DOHH2 (cell line): ENCODE measurements around the gene JAG2.

Experiments used
- H3F3A ChIP-seq: fragments of 200-600 bp; sonication (generic), shearing (Covaris generic); 2 replicates; pipeline ENCODE4 v1.6.0; 2016; ENCODE audit warnings: antibody characterized with exemption, mild to moderate bottlenecking; ENCODE audit not compliant: control insufficient read depth, insufficient read depth
- H3K27ac ChIP-seq: fragments of 200-600 bp; sonication (generic); 2 replicates; pipeline ENCODE4 v1.5.1; 2014; ENCODE audit warnings: low read depth, mild to moderate bottlenecking, low read length, moderate library complexity
- H3K27me3 ChIP-seq: fragments of 200-600 bp; sonication (generic); 2 replicates; pipeline ENCODE4 v1.6.1; 2014; ENCODE audit warnings: mild to moderate bottlenecking, low read length, mixed read lengths; ENCODE audit not compliant: control insufficient read depth
- H3K36me3 ChIP-seq: fragments of 200-600 bp; sonication (generic); 2 replicates; pipeline ENCODE4 v1.6.1; 2014; ENCODE audit warnings: mild to moderate bottlenecking, low read length, moderate library complexity, mixed read lengths; ENCODE audit not compliant: control insufficient read depth
- H3K4me1 ChIP-seq: fragments of 200-600 bp; sonication (generic); 2 replicates; pipeline ENCODE4 v1.6.1; 2014; ENCODE audit warnings: mild to moderate bottlenecking, low read length, mixed read lengths; ENCODE audit not compliant: control insufficient read depth
- H3K4me2 ChIP-seq: fragments of 200-600 bp; sonication (generic); 2 replicates; pipeline ENCODE4 v1.6.0; 2014; ENCODE audit warnings: mild to moderate bottlenecking, low read length, moderate library complexity
- H3K4me3 ChIP-seq: fragments of 200-600 bp; sonication (generic); 2 replicates; pipeline ENCODE4 v1.5.1; 2014; ENCODE audit warnings: mild to moderate bottlenecking, low read length, mixed read lengths
- H3K79me2 ChIP-seq: fragments of 200-600 bp; sonication (generic); 2 replicates; pipeline ENCODE4 v1.6.1; 2014; ENCODE audit warnings: mild to moderate bottlenecking, low read length, mixed read lengths; ENCODE audit not compliant: control insufficient read depth
- H3K9me2 ChIP-seq: fragments of 200-600 bp; sonication (generic); replicated peaks from 2 replicates; pipeline ENCODE4 v1.6.1; 2014; ENCODE audit warnings: mild to moderate bottlenecking, low read length, mixed read lengths; ENCODE audit not compliant: control insufficient read depth
- H3K9me3 ChIP-seq: fragments of 200-600 bp; sonication (generic); 2 replicates; pipeline ENCODE4 v1.6.1; 2014; ENCODE audit warnings: antibody characterized with exemption, low read length, mixed read lengths; ENCODE audit not compliant: control insufficient read depth, insufficient read depth
- H4K20me1 ChIP-seq: fragments of 200-600 bp; sonication (generic); 2 replicates; pipeline ENCODE4 v1.6.0; 2014; ENCODE audit warnings: low read depth, mild to moderate bottlenecking, antibody characterized with exemption, low read length, moderate library complexity; ENCODE audit not compliant: control insufficient read depth, insufficient read depth
- EZH2phosphoT487 ChIP-seq: fragments of 200-600 bp; sonication (generic); IDR thresholded peaks from 2 replicates; pipeline ENCODE4 v1.6.1; 2017; ENCODE audit warnings: borderline replicate concordance, mild to moderate bottlenecking, antibody characterized with exemption, low read length, moderate library complexity, mixed read lengths
- TF ChIP-seq, protein P1 (sequence below): fragments of 200-600 bp; sonication (generic); IDR thresholded peaks from one replicate; pipeline ENCODE4 v1.5.1; 2014; ENCODE audit warnings: antibody characterized with exemption, mild to moderate bottlenecking, low read depth, low read length; ENCODE audit not compliant: poor library complexity, severe bottlenecking

The JAG2 gene

DNA sequence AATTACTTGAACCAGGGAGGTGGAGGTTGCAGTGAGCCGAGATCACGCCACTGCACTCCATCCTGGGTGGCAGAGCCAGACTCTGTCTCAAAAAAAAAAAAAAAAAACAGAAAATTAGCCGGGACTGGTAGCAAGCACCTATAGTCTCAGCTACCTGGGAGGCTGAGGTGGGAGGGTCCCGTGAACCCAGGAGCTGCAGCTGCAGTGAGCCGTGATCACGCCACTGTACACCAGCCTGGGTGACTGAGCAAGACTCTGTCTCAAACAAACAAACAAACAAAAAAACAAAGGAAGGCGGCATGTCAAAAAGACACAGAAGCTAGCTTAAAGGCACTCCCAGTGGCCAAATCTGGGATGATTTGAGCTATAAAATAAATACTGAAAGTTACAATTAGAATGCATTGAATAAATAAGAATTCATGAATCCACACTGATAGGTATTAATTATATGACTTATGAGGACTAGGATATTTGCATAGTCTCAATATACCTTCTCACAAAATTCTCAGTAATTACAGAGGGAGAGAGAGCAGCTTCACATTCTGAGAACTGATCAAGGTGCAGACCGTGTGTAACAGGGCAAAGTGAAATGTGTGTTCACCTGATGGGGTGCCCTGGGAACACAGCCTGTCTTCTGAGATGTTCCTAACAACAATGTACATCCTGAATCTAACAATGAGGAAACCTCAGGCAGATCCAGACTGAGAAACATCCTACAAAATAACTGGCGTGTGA is 60.6 kb downstream of the JAG2 start:
- no peaks in the 10 kb centered on the region for H3K9me3 ChIP-seq
- H3K79me2 ChIP-seq = no peaks in the 10 kb centered on the region
- TF ChIP-seq, protein P1, sequence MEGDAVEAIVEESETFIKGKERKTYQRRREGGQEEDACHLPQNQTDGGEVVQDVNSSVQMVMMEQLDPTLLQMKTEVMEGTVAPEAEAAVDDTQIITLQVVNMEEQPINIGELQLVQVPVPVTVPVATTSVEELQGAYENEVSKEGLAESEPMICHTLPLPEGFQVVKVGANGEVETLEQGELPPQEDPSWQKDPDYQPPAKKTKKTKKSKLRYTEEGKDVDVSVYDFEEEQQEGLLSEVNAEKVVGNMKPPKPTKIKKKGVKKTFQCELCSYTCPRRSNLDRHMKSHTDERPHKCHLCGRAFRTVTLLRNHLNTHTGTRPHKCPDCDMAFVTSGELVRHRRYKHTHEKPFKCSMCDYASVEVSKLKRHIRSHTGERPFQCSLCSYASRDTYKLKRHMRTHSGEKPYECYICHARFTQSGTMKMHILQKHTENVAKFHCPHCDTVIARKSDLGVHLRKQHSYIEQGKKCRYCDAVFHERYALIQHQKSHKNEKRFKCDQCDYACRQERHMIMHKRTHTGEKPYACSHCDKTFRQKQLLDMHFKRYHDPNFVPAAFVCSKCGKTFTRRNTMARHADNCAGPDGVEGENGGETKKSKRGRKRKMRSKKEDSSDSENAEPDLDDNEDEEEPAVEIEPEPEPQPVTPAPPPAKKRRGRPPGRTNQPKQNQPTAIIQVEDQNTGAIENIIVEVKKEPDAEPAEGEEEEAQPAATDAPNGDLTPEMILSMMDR = no peak
- TF ChIP-seq EZH2phosphoT487 = no peak
- H3K4me2 ChIP-seq = no peak overlapping the region
- H3K27ac ChIP-seq = no peak overlapping the region
- H3K27me3 ChIP-seq = peaks cover 26% of the 10 kb centered on the region
- H3K4me1 ChIP-seq = peaks cover 4% of the 10 kb centered on the region; the same call in 1 of the 2 replicates
- H4K20me1 ChIP-seq = no peaks in the 10 kb centered on the region
- H3K9me2 ChIP-seq = no peaks in the 10 kb centered on the region
- H3K4me3 ChIP-seq = no peak overlapping the region
- no peaks in the 10 kb centered on the region for H3K36me3 ChIP-seq
- H3F3A ChIP-seq = no peaks in the 10 kb centered on the region

GRCh38 chr14:105107351-105107750 is 61.2 kb downstream of the JAG2 start:
- no peaks in the 10 kb centered on the region for H3K36me3 ChIP-seq
- H3K79me2 ChIP-seq = no peaks in the 10 kb centered on the region
- no peaks in the 10 kb centered on the region for H3F3A ChIP-seq
- H3K27ac ChIP-seq = no peak overlapping the region
- no peaks in the 10 kb centered on the region for H3K9me3 ChIP-seq
- H3K4me1 ChIP-seq = peaks cover 4% of the 10 kb centered on the region; the same call in 1 of the 2 replicates
- no peak for TF ChIP-seq EZH2phosphoT487
- TF ChIP-seq, protein P1 = no peak
- no peak overlapping the region for H3K4me3 ChIP-seq
- no peaks in the 10 kb centered on the region for H3K9me2 ChIP-seq
- no peaks in the 10 kb centered on the region for H4K20me1 ChIP-seq
- H3K4me2 ChIP-seq = no peak overlapping the region
- peaks cover 27% of the 10 kb centered on the region for H3K27me3 ChIP-seq

GRCh38 chr14:105105158-105105557 is 63.4 kb downstream of the JAG2 start:
- Histone ChIP-seq H3K4me1 (peaks cover 4% of the 10 kb centered on the region; the same call in 1 of the 2 replicates), H3K27ac (no peak overlapping the region), H4K20me1 (no peaks in the 10 kb centered on the region), H3F3A (no peaks in the 10 kb centered on the region), H3K9me2 (no peaks in the 10 kb centered on the region), H3K79me2 (no peaks in the 10 kb centered on the region), H3K36me3 (no peaks in the 10 kb centered on the region), H3K27me3 (peaks cover 27% of the 10 kb centered on the region), H3K9me3 (no peaks in the 10 kb centered on the region), H3K4me2 (no peak overlapping the region), H3K4me3 (no peak overlapping the region)
- TF ChIP-seq, protein P1 = no peak
- no peak for TF ChIP-seq EZH2phosphoT487
